Transverse colon (tissue), 4 donors: ENCODE data around the gene CD82. TPM values are rescaled to one million over a fixed set of nuclear protein-coding genes. Genes with fewer than 3 reads are reported as not detected.

Source experiments
- DNase-seq: peaks from one replicate; pipeline ENCODE4 v3.0.0-alpha.2; 2019
- H3K27ac ChIP-seq, 4 donors: fragments of 200-600 bp; sonication (generic); 2 replicates each; pipeline ENCODE4 v1.5.1; 2016 to 2018; ENCODE audit warnings: inconsistent platforms in 4 of 4
- H3K27me3 ChIP-seq: fragments of 200-600 bp; sonication (generic); 2 replicates; pipeline ENCODE4 v1.5.1; 2017; ENCODE audit warnings: inconsistent platforms
- H3K36me3 ChIP-seq, 4 donors: fragments of 200-600 bp; sonication (generic); 2 replicates each; pipeline ENCODE4 v1.5.1; 2017 to 2019; ENCODE audit warnings: inconsistent platforms in 4 of 4
- H3K4me1 ChIP-seq, 4 donors: fragments of 200-600 bp; sonication (generic); 2 replicates each; pipeline ENCODE4 v1.5.1; 2017 to 2020; ENCODE audit warnings: inconsistent platforms in 4 of 4
- H3K4me3 ChIP-seq, 4 donors: fragments of 200-600 bp; sonication (generic); 1 replicate in 1 of 4; 2 replicates in 3 of 4; pipeline versions ENCODE4 v1.5.1 to v1.6.1; 2017 to 2019; ENCODE audit warnings: inconsistent platforms in 4 of 4
- H3K9me3 ChIP-seq, 2 donors: fragments of 200-600 bp; sonication (generic); 2 replicates each; pipeline ENCODE4 v1.5.1; 2017 to 2019; ENCODE audit warnings: inconsistent platforms in 2 of 2
- EP300 ChIP-seq: sonication (generic); formaldehyde crosslinking; IDR thresholded peaks from one replicate; pipeline ENCODE4 v1.6.1; 2017; ENCODE audit warnings: antibody characterized with exemption, low read depth
- POLR2A ChIP-seq: fragments of 450-650 bp; IDR thresholded peaks from one replicate; pipeline ENCODE4 v1.6.1; 2016; ENCODE audit warnings: antibody characterized with exemption, mild to moderate bottlenecking, moderate library complexity
- POLR2AphosphoS5 ChIP-seq, 3 donors: sonication (generic); formaldehyde crosslinking; IDR thresholded peaks; one replicate each; pipeline ENCODE4 v1.6.1; 2016; ENCODE audit warnings: antibody characterized with exemption in 3 of 3
- WGBS, 2 donors: methylation state at CpG; one replicate each; pipeline ENCODE4 v1.1.5; 2018; ENCODE audit warnings: low coverage in 1 of 2; 5-methylcytosine and 5-hydroxymethylcytosine counted together
- in situ Hi-C, 4 donors: fragments of 200-750 bp; cut with MboI; loops; one replicate each; pipeline versions ENCODE4 v1.15.0 to v1.15.1; 2017; ENCODE audit warnings: low sequenced_read_pairs in 3 of 4, low pct_ligation_motif_present in 1 of 4, low pct_unique_long_range_greater_than_20kb in 1 of 4
- intact Hi-C: fragments of 100-400 bp; cut with DNase I; formaldehyde crosslinking; loops from one replicate; pipeline ENCODE4 v1.15.1; 2023; ENCODE audit warnings: low total_unique reads
- total RNA-seq, 4 donors: library from RNA; depleted of rRNA; stranded (reverse); fragments of >200 nt; gene quantifications; one replicate each; pipeline ENCODE4 v1.1.0, GENCODE V29; 2016
- TF ChIP-seq, protein P1 (sequence below), 5 experiments: fragments of 200-600 bp in 3 of 5; fragments of 450-650 bp in 2 of 5; sonication (generic) in 3 of 5; IDR thresholded peaks; 1 replicate in 2 of 5; 2 replicates in 3 of 5; pipeline ENCODE4 v1.5.1; 2016 to 2017; ENCODE audit warnings: antibody characterized with exemption in 5 of 5, inconsistent platforms in 3 of 5, mild to moderate bottlenecking in 2 of 5, moderate library complexity in 1 of 5

The CD82 gene
- total RNA-seq, 4 donors from 2014 or later: 7.9 to 23.1 (median 14.0) TPM

GRCh38 chr11:44630511-44631210 lies 65.2 kb downstream of the CD82 start:
- Histone ChIP-seq H3K36me3 (no peaks in the 10 kb centered on the region), H3K27ac (no peak overlapping the region), H3K4me1 (peaks cover 0 to 23% (median 9%) of the 10 kb centered on the region in 4 donors), H3K9me3 (no peaks in the 10 kb centered on the region), H3K27me3 (peaks cover 34% of the 10 kb centered on the region), H3K4me3 (no peak overlapping the region)
- in situ Hi-C loops (loop anchor here in 1 of 4 donors (10.0 kb wide), 1 partner anchor 84 kb away; no protein-coding TSS in a partner anchor), intact Hi-C loops (no loop called here)
- DNase-seq: peak; percentile 5
- WGBS, 2 donors: 91% methylated on average over 7 of the region's 7 CpGs; no CpG with 5 or more reads in 1 of the 2 donors
- TF ChIP-seq EP300 (no peak), POLR2AphosphoS5 (IDR thresholded peaks at IDR 0.05) (no peak), POLR2A (no peak)
- TF ChIP-seq, protein P1, sequence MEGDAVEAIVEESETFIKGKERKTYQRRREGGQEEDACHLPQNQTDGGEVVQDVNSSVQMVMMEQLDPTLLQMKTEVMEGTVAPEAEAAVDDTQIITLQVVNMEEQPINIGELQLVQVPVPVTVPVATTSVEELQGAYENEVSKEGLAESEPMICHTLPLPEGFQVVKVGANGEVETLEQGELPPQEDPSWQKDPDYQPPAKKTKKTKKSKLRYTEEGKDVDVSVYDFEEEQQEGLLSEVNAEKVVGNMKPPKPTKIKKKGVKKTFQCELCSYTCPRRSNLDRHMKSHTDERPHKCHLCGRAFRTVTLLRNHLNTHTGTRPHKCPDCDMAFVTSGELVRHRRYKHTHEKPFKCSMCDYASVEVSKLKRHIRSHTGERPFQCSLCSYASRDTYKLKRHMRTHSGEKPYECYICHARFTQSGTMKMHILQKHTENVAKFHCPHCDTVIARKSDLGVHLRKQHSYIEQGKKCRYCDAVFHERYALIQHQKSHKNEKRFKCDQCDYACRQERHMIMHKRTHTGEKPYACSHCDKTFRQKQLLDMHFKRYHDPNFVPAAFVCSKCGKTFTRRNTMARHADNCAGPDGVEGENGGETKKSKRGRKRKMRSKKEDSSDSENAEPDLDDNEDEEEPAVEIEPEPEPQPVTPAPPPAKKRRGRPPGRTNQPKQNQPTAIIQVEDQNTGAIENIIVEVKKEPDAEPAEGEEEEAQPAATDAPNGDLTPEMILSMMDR (IDR thresholded peaks at IDR 0.05): no peak

- TF ChIP-seq EP300: no peak
- Histone ChIP-seq H3K4me1 (peaks cover 0 to 23% (median 9%) of the 10 kb centered on the region in 4 donors), H3K27ac (no peak overlapping the region), H3K4me3 (no peak overlapping the region), H3K27me3 (peaks cover 44% of the 10 kb centered on the region), H3K9me3 (no peaks in the 10 kb centered on the region), H3K36me3 (no peaks in the 10 kb centered on the region)
- DNase-seq: no peak
- 86 to 90% methylated on average over 2 to 6 of the region's 6 CpGs for WGBS, 2 donors
- in situ Hi-C loops (loop anchor here in 1 of 4 donors (10.0 kb wide), 1 partner anchor 83 kb away; no protein-coding TSS in a partner anchor), intact Hi-C loops (no loop called here)
Observed at GRCh38 chr11:44631831-44632230, 66.4 kb downstream of the CD82 start.

GRCh38 chr11:44632466-44633123 lies 67.1 kb downstream of the CD82 start:
- no peaks in the 10 kb centered on the region for H3K9me3 ChIP-seq
- in situ Hi-C loops (loop anchor here in 1 of 4 donors (10.0 kb wide), 1 partner anchor 82 kb away; no protein-coding TSS in a partner anchor), intact Hi-C loops (no loop called here)
- WGBS, 2 donors: 49 to 100% methylated on average over 1 to 10 of the region's 10 CpGs
- no peaks in the 10 kb centered on the region for H3K36me3 ChIP-seq
- H3K27me3 ChIP-seq: peaks cover 47% of the 10 kb centered on the region
- DNase-seq: peak; percentile 29
- TF ChIP-seq, protein P1 (IDR thresholded peaks at IDR 0.05): peak; percentile 22 to 43 (median 40)
- TF ChIP-seq EP300: no peak
- no peak for TF ChIP-seq POLR2AphosphoS5 (IDR thresholded peaks at IDR 0.05)
- TF ChIP-seq POLR2A: no peak
- no peak overlapping the region for H3K4me3 ChIP-seq
- H3K27ac ChIP-seq: peak overlapping the region in 1 of 4 donors; percentile 11
- H3K4me1 ChIP-seq: peaks cover 0 to 22% (median 9%) of the 10 kb centered on the region in 4 donors

DNA sequence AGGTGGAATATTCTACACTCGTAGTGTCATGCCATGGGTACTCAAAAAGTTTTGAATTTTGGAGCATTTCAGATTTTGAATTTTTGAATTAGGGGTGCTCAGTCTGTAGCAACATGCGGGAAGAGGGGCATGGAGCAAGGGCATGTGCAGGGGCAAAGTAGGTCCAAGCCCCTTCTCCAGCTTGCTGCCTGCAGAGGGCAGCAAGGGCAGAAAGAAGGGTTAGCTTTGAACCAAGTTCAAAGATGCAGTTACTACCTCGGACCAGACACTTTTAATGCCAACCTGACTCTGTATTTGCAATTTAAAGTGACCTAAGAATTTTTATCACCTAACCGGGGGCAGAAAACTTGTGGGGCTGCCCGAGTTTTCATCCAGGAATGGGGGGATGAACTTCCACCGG lies 68.2 kb downstream of the CD82 start:
- H3K27ac ChIP-seq: no peak overlapping the region
- in situ Hi-C loops: loop anchor here in 1 of 4 donors (10.0 kb wide), 1 partner anchor 81 kb away; no protein-coding TSS in a partner anchor
- 33 to 48% methylated on average over 4 to 6 of the region's 6 CpGs for WGBS, 2 donors
- no peak for DNase-seq
- intact Hi-C loops: no loop called here
- no peaks in the 10 kb centered on the region for H3K36me3 ChIP-seq
- H3K4me3 ChIP-seq: no peak overlapping the region
- no peak for TF ChIP-seq POLR2A
- TF ChIP-seq, protein P1 (IDR thresholded peaks at IDR 0.05): peak in 1 of 5 experiments; percentile 21
- H3K9me3 ChIP-seq: no peaks in the 10 kb centered on the region
- peaks cover 0 to 11% (median 7%) of the 10 kb centered on the region in 4 donors for H3K4me1 ChIP-seq
- peaks cover 54% of the 10 kb centered on the region for H3K27me3 ChIP-seq
